ENCODE results near the gene IL6ST.

Gene IL6ST

GRCh38 chr5:55998966-55999365 is 4.2 kb upstream of the IL6ST start:
- no peak overlapping the region for H3K27ac ChIP-seq (ENCODE audit: poor library complexity, severe bottlenecking)
- H3K27me3 ChIP-seq (ENCODE audit: insufficient read depth, poor library complexity, severe bottlenecking) = no peaks in the 10 kb centered on the region
- TF ChIP-seq CTCF (IDR thresholded peaks at IDR 0.05; ENCODE audit: poor library complexity, severe bottlenecking) = no peak
- ATAC-seq (ENCODE audit: low read depth) (no peak), DNase-seq (ENCODE audit: low spot score) (no peak)
- H3K4me3 ChIP-seq (ENCODE audit: severe bottlenecking) = no peak overlapping the region
- H3K9me3 ChIP-seq (ENCODE audit: severe bottlenecking) = peaks cover 6% of the 10 kb centered on the region
- peaks cover 11% of the 10 kb centered on the region for H3K4me1 ChIP-seq (ENCODE audit: insufficient read depth, poor library complexity, severe bottlenecking)
- H3K36me3 ChIP-seq (ENCODE audit: low read depth) = no peaks in the 10 kb centered on the region

- ATAC-seq (ENCODE audit: low read depth) (peak; percentile 28), DNase-seq (ENCODE audit: low spot score) (no peak)
- H3K4me1 ChIP-seq (ENCODE audit: insufficient read depth, poor library complexity, severe bottlenecking) = peaks cover 20% of the 10 kb centered on the region
- no peak for TF ChIP-seq CTCF (IDR thresholded peaks at IDR 0.05; ENCODE audit: poor library complexity, severe bottlenecking)
- peaks cover 6% of the 10 kb centered on the region for H3K9me3 ChIP-seq (ENCODE audit: severe bottlenecking)
- H3K36me3 ChIP-seq (ENCODE audit: low read depth) = no peaks in the 10 kb centered on the region
- no peaks in the 10 kb centered on the region for H3K27me3 ChIP-seq (ENCODE audit: insufficient read depth, poor library complexity, severe bottlenecking)
- no peak overlapping the region for H3K4me3 ChIP-seq (ENCODE audit: severe bottlenecking)
- peak overlapping the region; percentile 42 for H3K27ac ChIP-seq (ENCODE audit: poor library complexity, severe bottlenecking)
These were observed 3.1 kb upstream of the IL6ST start for GRCh38 chr5:55997742-55998351.

- Histone ChIP-seq H3K4me3 (ENCODE audit: severe bottlenecking) (peak overlapping the region; percentile 87), H3K4me1 (ENCODE audit: insufficient read depth, poor library complexity, severe bottlenecking) (peaks cover 29% of the 10 kb centered on the region), H3K27me3 (ENCODE audit: insufficient read depth, poor library complexity, severe bottlenecking) (no peaks in the 10 kb centered on the region), H3K27ac (ENCODE audit: poor library complexity, severe bottlenecking) (peak overlapping the region; percentile 76), H3K36me3 (ENCODE audit: low read depth) (no peaks in the 10 kb centered on the region), H3K9me3 (ENCODE audit: severe bottlenecking) (no peaks in the 10 kb centered on the region)
- ATAC-seq (ENCODE audit: low read depth) = peak; percentile 90
- peak; percentile 5 for TF ChIP-seq CTCF (IDR thresholded peaks at IDR 0.05; ENCODE audit: poor library complexity, severe bottlenecking)
- peak; percentile 98 for DNase-seq (ENCODE audit: low spot score)
These were observed 493 bp upstream of the IL6ST start for GRCh38 chr5:55994998-55995914.

- no peak for DNase-seq (ENCODE audit: low spot score)
- ATAC-seq (ENCODE audit: low read depth) = no peak
- H3K27ac ChIP-seq (ENCODE audit: poor library complexity, severe bottlenecking) = peak overlapping the region; percentile 76
- H3K4me3 ChIP-seq (ENCODE audit: severe bottlenecking) = peak overlapping the region; percentile 87
- H3K9me3 ChIP-seq (ENCODE audit: severe bottlenecking) = no peaks in the 10 kb centered on the region
- peaks cover 29% of the 10 kb centered on the region for H3K4me1 ChIP-seq (ENCODE audit: insufficient read depth, poor library complexity, severe bottlenecking)
- TF ChIP-seq CTCF (IDR thresholded peaks at IDR 0.05; ENCODE audit: poor library complexity, severe bottlenecking) = no peak
- H3K36me3 ChIP-seq (ENCODE audit: low read depth) = no peaks in the 10 kb centered on the region
- no peaks in the 10 kb centered on the region for H3K27me3 ChIP-seq (ENCODE audit: insufficient read depth, poor library complexity, severe bottlenecking)
These were observed 850 bp downstream of the IL6ST start for GRCh38 chr5:55993731-55994494.

Data from RWPE2 (cell line).